A549 (cell line): ENCODE measurements around the gene CT47A1.

ENCODE experiments used
- CHD2 ChIP-seq: fragments of 150-350 bp; IDR thresholded peaks from 2 replicates; pipeline ENCODE4 v1.6.1; 2014; ENCODE audit warnings: low read length; ENCODE audit not compliant: partially characterized antibody
- KDM1A ChIP-seq: fragments of 200-600 bp; sonication (generic); IDR thresholded peaks from 2 replicates; pipeline ENCODE4 v1.6.1; 2016; ENCODE audit warnings: low read depth, mild to moderate bottlenecking
- NR3C1 ChIP-seq: fragments of >200 bp; sonication (Bioruptor Twin); formaldehyde crosslinking; IDR thresholded peaks from 3 replicates; pipeline ENCODE4 v1.6.1; 2017
- POLR2A ChIP-seq: IDR thresholded peaks from 2 replicates; pipeline ENCODE4 v1.6.1; 2012; ENCODE audit warnings: mild to moderate bottlenecking, low read length
- RFX5 ChIP-seq: fragments of 450-650 bp; IDR thresholded peaks from 2 replicates; pipeline ENCODE4 v1.7.1; 2014; ENCODE audit warnings: antibody characterized with exemption, mild to moderate bottlenecking, moderate library complexity
- SREBF2 ChIP-seq: fragments of 450-650 bp; IDR thresholded peaks from 2 replicates; pipeline ENCODE4 v1.6.1; 2014; ENCODE audit warnings: mild to moderate bottlenecking, moderate library complexity
- TF ChIP-seq, protein P1 (sequence below): fragments of >200 bp; sonication (Bioruptor Twin); formaldehyde crosslinking; IDR thresholded peaks from 3 replicates; pipeline ENCODE4 v1.5.1; 2016
- TF ChIP-seq, protein P2 (sequence below): IDR thresholded peaks from 2 replicates; pipeline ENCODE4 v1.6.1; 2012

DNA sequence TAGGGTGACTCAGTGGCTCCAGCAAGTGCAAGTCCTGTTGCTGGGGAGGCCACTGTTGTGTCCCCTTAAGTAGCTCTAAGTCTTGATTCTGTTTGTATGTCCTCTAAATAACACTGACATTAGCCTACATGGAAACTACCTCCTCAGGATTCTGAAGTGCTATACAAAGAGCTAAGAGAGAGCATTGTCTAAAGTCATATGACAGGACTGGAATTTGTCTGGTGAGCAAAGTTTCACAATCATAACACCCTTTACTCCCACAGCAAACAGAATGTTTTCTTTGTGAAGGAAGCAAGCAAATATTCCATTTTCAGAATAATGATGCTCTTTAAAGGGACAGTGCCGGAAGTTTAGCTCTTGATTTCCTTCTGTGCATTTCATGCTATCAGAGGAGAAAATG, 23.4 kb upstream of the CT47A1 start:
- TF ChIP-seq, protein P1, sequence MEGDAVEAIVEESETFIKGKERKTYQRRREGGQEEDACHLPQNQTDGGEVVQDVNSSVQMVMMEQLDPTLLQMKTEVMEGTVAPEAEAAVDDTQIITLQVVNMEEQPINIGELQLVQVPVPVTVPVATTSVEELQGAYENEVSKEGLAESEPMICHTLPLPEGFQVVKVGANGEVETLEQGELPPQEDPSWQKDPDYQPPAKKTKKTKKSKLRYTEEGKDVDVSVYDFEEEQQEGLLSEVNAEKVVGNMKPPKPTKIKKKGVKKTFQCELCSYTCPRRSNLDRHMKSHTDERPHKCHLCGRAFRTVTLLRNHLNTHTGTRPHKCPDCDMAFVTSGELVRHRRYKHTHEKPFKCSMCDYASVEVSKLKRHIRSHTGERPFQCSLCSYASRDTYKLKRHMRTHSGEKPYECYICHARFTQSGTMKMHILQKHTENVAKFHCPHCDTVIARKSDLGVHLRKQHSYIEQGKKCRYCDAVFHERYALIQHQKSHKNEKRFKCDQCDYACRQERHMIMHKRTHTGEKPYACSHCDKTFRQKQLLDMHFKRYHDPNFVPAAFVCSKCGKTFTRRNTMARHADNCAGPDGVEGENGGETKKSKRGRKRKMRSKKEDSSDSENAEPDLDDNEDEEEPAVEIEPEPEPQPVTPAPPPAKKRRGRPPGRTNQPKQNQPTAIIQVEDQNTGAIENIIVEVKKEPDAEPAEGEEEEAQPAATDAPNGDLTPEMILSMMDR: no peak
- TF ChIP-seq SREBF2 (no peak), POLR2A (no peak), RFX5 (no peak), KDM1A (no peak), NR3C1 (no peak), CHD2 (no peak)
- TF ChIP-seq, protein P2, sequence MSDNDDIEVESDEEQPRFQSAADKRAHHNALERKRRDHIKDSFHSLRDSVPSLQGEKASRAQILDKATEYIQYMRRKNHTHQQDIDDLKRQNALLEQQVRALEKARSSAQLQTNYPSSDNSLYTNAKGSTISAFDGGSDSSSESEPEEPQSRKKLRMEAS: no peak
